Thoracic aorta (tissue), 2 donors: ENCODE results near the gene SDC3. TPM values are rescaled to one million over a fixed set of nuclear protein-coding genes. Genes with fewer than 3 reads are reported as not detected.

Experiments used
- ATAC-seq: fragments of 150-250 bp; one replicate; pipeline ENCODE4 v1.8.0; 2017; ENCODE audit warnings: low read depth; ENCODE audit not compliant: insufficient number of reproducible peaks, low FRiP score
- DNase-seq: peaks from one replicate; pipeline ENCODE4 v3.0.0-alpha.2; 2020; ENCODE audit warnings: low spot score
- H3K27ac ChIP-seq, 2 donors: fragments of 200-600 bp; sonication (generic); 1 replicate in 1 of 2; 2 replicates in 1 of 2; pipeline ENCODE4 v1.5.1; 2016; ENCODE audit warnings: mild to moderate bottlenecking in 2 of 2, moderate library complexity in 2 of 2
- H3K27me3 ChIP-seq: fragments of 200-600 bp; sonication (generic); replicated peaks from 2 replicates; pipeline ENCODE4 v1.6.0; 2016; ENCODE audit warnings: mild to moderate bottlenecking; ENCODE audit not compliant: insufficient read depth
- H3K36me3 ChIP-seq: fragments of 200-600 bp; sonication (generic); one replicate; pipeline ENCODE4 v1.5.1; 2016
- H3K4me1 ChIP-seq, 2 donors: fragments of 200-600 bp; sonication (generic); 1 replicate in 1 of 2; 2 replicates in 1 of 2; pipeline versions ENCODE4 v1.5.1 to v1.6.0; 2016; ENCODE audit warnings: low read depth in 2 of 2, mild to moderate bottlenecking in 1 of 2; ENCODE audit not compliant: control insufficient read depth in 1 of 2
- H3K4me3 ChIP-seq: fragments of 200-600 bp; sonication (generic); 2 replicates; pipeline ENCODE4 v1.5.1; 2016; ENCODE audit warnings: mild to moderate bottlenecking
- H3K9me3 ChIP-seq: fragments of 200-600 bp; sonication (generic); 2 replicates; pipeline ENCODE4 v1.5.1; 2016
- total RNA-seq, 2 donors: library from RNA; depleted of rRNA; stranded (reverse); fragments of >200 nt; gene quantifications; one replicate each; pipeline versions ENCODE4 v1.1.0 to v1.2.3, GENCODE V29; 2016
- TF ChIP-seq, protein P1 (sequence below): fragments of 200-600 bp; sonication (generic); IDR thresholded peaks from one replicate; pipeline ENCODE4 v1.5.1; 2019; ENCODE audit warnings: antibody characterized with exemption

SDC3 gene
- total RNA-seq, 2 donors from 2014 or later: 51.6 to 75.4 TPM

DNA sequence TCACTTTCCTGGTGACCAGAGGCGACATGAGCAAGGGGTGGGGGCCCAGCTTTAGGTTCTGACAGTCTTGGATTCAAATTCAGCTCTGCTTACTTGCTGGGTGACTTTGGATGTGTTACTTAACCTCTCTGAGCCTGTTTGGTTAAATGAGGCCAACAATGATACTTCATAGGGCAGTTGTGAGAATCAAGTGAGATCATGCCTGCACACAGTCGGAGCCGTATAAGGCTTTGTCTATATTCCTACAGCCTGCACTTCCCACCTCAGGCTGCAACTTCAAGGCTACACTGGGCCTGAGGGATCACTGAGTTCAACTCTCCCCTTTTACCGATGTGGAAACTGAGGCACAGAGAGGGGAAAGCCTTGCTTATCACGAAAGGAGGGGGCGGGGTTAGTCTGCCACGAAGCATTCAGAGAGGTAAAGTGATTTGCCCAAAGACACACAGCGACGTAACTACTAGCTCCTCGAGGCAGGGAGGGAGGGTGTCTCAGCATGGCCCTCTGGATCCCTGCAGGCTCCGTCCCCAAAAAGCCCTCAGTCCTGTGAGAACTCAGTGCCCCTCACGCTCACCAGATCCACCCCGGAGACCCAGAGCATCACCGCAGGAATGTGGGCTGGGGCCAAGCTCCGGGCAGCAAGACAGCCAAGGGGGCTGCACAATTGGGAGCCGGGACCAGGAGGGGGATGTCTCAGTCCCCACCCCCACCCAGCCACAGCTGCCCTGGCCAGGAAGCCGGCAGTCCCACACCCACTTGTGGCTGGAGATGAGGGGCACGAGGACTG lies 25.0 kb downstream of the SDC3 start:
- Histone ChIP-seq H3K27me3 (no peaks in the 10 kb centered on the region), H3K4me1 (peaks cover 10 to 85% of the 10 kb centered on the region in 2 donors), H3K36me3 (no peaks in the 10 kb centered on the region), H3K9me3 (no peaks in the 10 kb centered on the region), H3K4me3 (no peak overlapping the region), H3K27ac (no peak overlapping the region)
- DNase-seq (no peak), ATAC-seq (no peak)
- TF ChIP-seq, protein P1, sequence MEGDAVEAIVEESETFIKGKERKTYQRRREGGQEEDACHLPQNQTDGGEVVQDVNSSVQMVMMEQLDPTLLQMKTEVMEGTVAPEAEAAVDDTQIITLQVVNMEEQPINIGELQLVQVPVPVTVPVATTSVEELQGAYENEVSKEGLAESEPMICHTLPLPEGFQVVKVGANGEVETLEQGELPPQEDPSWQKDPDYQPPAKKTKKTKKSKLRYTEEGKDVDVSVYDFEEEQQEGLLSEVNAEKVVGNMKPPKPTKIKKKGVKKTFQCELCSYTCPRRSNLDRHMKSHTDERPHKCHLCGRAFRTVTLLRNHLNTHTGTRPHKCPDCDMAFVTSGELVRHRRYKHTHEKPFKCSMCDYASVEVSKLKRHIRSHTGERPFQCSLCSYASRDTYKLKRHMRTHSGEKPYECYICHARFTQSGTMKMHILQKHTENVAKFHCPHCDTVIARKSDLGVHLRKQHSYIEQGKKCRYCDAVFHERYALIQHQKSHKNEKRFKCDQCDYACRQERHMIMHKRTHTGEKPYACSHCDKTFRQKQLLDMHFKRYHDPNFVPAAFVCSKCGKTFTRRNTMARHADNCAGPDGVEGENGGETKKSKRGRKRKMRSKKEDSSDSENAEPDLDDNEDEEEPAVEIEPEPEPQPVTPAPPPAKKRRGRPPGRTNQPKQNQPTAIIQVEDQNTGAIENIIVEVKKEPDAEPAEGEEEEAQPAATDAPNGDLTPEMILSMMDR: no peak

DNA sequence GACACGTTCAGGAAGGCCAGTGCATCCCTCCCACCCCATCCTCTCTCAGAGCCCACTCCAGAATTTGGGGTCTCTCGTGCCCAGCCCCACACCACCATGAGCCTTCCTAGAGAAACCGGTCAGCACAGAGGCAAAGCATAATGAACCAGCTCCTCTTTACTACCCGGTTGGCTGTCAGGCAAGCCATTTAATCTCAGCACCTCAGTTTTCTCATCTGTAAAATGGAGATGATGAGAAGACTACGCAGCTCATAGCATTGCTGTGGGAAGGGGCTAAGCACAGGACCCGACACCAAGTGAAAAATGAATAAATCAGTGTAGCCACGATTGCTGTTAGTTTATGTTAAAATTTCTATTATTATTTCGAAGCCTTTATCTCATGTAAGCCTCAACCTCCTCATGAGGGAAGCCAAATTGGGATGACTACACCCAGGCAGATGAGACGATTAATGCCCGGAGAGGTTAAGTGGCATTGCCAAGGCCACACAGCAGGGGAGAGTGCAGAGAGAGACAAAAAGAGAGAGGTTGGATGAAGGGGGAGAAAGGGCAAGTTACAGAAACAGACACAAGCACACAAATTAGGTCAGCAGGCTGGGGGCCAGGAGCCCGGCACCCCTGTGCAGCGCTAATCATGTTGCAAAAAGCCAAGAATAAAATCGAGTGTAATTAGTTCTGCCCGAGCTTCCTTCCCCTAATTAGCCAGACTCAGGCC lies 25.7 kb downstream of the SDC3 start:
- Histone ChIP-seq H3K27ac (no peak overlapping the region), H3K4me3 (no peak overlapping the region), H3K4me1 (peaks cover 7 to 85% of the 10 kb centered on the region in 2 donors), H3K27me3 (no peaks in the 10 kb centered on the region), H3K36me3 (no peaks in the 10 kb centered on the region), H3K9me3 (no peaks in the 10 kb centered on the region)
- no peak for DNase-seq
- ATAC-seq: no peak
- TF ChIP-seq, protein P1: no peak

DNA sequence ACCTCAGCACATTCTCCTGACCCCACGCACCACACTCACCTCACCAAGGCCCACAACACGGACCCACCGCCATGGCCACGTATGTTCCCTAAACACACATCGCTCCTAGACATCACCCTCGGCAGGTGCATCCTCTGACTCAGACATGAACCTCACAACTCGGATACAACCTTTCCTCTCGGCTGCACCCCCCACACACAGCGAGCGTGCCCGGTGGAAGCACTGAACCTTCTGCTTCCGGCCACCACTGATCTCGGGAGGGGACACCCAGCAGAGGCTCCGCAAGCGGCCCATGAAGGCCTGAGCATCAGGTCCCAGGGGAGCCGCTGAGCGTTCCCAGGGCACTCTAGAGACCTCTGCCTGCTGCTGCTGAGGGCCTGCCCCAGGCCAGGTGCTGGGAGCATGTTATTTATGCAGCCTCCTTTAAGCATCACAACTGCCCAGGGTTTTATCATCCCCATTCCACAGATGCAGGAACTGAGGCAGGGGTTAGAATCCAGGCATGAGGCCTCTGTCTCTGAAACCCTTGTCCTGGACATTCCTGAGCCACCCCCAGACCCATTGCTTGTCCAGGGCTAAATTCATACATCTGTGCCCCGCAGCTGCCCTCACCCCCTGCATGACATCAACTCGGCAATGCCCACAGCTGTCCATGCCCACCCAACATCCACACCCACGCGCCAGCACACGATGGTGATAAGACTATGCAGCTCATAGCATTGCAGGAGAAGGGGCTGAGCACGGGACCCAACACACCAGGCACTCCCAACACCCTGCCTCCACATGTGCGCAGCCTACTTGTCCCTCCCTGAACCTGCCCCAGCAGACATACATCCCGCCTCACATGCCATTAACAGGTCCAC lies 27.0 kb downstream of the SDC3 start:
- ATAC-seq (no peak), DNase-seq (no peak)
- Histone ChIP-seq H3K4me1 (peaks cover 5 to 85% of the 10 kb centered on the region in 2 donors), H3K27ac (no peak overlapping the region), H3K36me3 (peaks cover 1% of the 10 kb centered on the region), H3K9me3 (no peaks in the 10 kb centered on the region), H3K4me3 (no peak overlapping the region), H3K27me3 (no peaks in the 10 kb centered on the region)
- TF ChIP-seq, protein P1: no peak

DNA sequence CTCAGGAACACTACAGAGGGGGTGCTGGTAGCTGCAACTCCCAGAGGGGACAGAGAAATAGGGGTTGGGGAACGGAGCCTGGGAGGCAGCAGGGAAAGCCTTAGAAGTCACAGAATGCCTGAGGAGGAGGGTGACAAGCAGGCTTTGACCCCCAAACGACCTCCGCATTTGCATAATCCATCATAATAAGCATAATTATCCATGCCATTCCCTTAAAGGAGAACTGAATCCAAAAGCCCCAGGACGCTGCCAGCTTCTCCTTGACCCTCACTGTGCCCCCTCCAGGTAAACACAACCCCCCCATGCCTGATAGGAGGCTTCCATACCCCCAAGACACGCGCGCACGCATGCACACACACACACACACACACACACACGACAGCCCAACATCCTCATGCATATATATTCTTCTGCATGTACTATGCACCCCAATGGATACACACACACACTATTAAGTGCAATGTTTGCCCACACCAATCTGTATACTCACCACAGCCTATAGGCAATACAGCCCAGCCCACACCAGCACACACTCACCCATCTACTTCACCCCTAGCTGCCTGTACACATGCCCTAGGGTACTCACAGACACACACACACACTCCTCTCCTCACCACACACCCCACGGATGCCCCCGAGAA lies 27.8 kb downstream of the SDC3 start:
- H3K27ac ChIP-seq: no peak overlapping the region
- no peaks in the 10 kb centered on the region for H3K27me3 ChIP-seq
- H3K36me3 ChIP-seq: peaks cover 8% of the 10 kb centered on the region
- H3K4me1 ChIP-seq: peaks cover 5 to 79% of the 10 kb centered on the region in 2 donors
- no peak for ATAC-seq
- TF ChIP-seq, protein P1: no peak
- no peak overlapping the region for H3K4me3 ChIP-seq
- H3K9me3 ChIP-seq: no peaks in the 10 kb centered on the region
- no peak for DNase-seq
